Stimulated activated CD8-positive, alpha-beta memory T cell treated with anti-CD3 and anti-CD28 coated beads, Interleukin-15, amount 100 ng/mL, for 4 hours (primary cell): ENCODE results near the gene PRR14.
A peak's percentile ranks its signal among the peaks of the same experiment; 100 is the strongest.
"Not testable (repeated sequence)": the region's sequence is repeated elsewhere in the genome, so short reads cannot be mapped to it uniquely, and the experiment has no call there.

Experiments used
- DNase-seq, 2 donors: peaks; one replicate each; pipeline ENCODE4 v3.0.0-alpha.2; 2020; ENCODE audit warnings: low read depth in 2 of 2

The PRR14 gene

DNA sequence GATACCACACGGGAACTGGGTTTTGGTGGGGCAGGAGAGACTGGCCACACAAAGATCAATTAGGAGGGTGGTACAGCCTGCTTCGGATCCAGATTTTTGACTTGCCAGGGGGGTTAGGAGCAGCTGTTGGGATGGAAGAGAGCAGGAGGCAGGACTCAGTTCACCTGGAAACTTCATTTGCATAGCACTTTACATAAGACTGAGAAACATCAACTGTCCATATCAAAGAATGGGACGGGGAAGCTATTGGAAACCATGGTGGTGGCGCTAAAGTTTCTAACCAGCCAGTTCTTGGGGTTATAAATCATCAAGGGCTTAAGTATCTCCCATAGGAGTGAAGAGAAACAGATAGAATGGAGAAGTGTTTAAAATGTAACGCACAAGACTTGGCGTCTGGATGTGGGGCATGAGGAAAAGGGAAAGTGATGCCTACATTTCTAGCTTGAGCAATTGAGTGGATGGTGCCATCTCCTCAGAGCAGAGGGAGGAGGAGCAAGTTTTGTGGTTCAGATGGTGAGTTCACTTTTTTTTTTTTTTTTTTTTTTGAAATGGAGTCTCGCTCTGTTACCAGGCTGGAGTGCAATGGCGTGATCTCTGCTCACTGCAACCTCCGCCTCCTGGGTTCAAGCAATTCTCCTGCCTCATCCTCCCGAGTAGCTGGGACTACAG lies 41.8 kb downstream of the PRR14 start:
- DNase-seq, result no peak

GRCh38 chr16:30694926-30695693 lies 44.4 kb downstream of the PRR14 start:
- no peak for DNase-seq

GRCh38 chr16:30696646-30697045 lies 45.9 kb downstream of the PRR14 start:
- DNase-seq, result not testable (repeated sequence)

- DNase-seq, result no peak
Measured at GRCh38 chr16:30697264-30698138, 46.7 kb downstream of the PRR14 start.

DNA sequence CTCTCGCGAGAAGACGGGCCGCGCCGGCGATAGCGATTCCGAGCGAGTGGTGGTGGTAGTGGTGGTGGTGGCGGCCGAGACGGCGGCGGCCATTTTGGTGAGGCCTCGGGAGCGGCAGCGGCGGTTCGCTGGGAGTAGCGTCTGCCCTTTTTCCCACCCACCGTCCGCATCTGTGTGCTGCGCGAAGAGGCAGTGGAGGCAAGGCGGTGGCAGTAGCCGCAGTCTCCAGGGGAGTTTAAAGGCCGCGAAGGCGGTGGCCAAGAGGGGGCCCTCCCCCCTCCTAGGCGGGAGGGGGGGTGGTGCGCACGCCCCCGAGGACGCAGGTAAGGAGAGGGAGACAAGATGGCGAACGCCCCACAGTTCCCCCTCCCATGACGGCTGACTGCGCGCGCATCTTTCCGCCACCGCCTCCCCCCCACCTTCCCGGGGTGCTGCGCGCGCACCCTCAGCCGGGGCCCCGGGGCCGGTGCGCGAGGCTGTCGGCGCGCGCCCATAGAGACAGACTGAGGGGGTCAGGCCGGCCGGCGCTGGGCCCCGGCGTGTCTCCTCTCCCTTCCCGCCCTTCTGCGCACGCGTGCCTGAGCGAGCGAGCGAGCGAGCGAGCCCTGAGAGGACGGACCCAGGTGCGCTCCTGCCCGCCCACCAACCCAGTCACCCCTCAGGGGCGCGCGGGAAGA lies 47.5 kb downstream of the PRR14 start:
- peak; percentile 97 to 99 for DNase-seq

DNA sequence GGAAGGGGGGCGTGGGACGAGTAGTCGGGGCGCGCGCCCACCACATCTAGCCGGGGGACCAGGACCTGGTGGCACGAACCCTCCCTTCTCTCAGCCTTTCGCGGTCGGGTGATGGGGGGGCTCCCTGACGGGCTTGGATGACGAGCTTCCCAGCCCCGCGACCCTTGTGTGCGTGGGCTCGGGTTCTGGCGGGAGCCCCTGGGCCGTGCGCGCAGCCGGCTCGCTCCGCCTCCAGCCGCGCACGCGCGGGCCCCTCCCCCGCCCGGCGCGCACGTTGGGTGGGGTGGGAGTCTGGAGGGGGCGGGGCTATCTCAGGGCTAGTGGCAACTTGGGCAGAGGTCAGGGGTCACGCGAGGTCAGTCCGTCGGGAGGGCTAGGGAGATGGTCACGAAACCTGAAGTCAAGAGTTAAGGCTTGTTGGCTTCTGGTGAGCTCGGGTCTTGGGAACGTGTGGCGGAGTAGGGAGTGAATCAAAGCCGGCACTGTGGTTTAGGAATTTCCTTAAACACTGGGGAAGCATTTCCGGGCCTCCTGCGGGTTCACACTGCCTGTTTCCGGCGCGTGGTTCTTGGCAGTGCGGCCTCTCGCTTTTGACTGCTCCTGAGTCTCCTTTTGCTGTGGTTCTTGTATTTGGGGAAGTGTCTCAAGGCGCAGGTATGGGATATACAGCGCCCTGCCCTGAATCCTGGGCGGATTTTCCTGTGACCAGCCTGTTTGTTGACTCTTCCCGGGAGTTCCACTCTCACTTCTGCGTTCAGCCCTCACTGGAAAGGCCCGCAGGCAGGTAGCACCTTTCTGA lies 48.3 kb downstream of the PRR14 start, which contains the start of gene SRCAP:
Gene SRCAP (plus strand): TSS at position 356 of the 799 bp plus-strand sequence. CDS start 1,654 bp downstream, outside the sequence.
- peak; percentile 60 to 75 for DNase-seq

GRCh38 chr16:30699615-30700099 lies 48.9 kb downstream of the PRR14 start:
- no peak for DNase-seq

- no peak for DNase-seq
Measured at GRCh38 chr16:30700491-30700890, 49.7 kb downstream of the PRR14 start.

DNA sequence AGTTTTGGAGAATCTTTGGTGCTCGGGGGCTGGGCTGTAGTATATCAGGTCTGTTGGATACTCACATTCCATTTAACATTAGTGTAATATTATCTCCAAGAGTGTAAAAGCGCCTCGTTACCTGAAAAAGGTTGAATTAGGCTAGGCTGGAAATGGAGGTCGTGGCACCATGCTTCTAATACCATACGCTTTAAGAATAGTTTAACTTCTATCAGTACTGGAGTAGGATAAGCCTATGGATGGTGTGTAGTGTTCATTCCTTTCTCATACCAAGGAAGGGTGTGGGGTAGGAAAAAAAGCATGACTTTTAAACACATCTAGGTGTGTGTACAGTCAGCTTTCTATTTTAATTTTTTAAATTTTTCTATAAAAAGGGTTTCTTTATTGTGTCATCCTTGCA lies 50.2 kb downstream of the PRR14 start:
- no peak for DNase-seq

- not testable (repeated sequence) for DNase-seq
Measured at GRCh38 chr16:30703071-30703470, 52.3 kb downstream of the PRR14 start.

GRCh38 chr16:30703971-30704370 lies 53.2 kb downstream of the PRR14 start:
- DNase-seq, result no peak
